ENCODE measurements around the gene GAA. TPM values are rescaled to one million over a fixed set of nuclear protein-coding genes. Genes with fewer than 3 reads are reported as not detected.

The GAA gene
- total and polyA plus RNA-seq, 2 of the 4 experiments (the other 2 are of a cell fraction), result 2.2 to 14.8 TPM

GRCh38 chr17:80101011-80101945 is at the start of gene GAA (continued):
- TF ChIP-seq USF2 (IDR thresholded peaks at IDR 0.05; ENCODE audit: low read depth, low read length), result peak; percentile 100
- no peak for TF ChIP-seq CHD1 (IDR thresholded peaks at IDR 0.05; ENCODE audit: low read depth, low read length)
- peak; percentile 50; the same call in 1 of the 2 replicates for TF ChIP-seq POLR2A (IDR thresholded peaks at IDR 0.05; ENCODE audit: low read depth, low read length)
- no peak for TF ChIP-seq RCOR1 (IDR thresholded peaks at IDR 0.05; ENCODE audit: insufficient replicate concordance, low read length)
- peak; percentile 46 for TF ChIP-seq SMC3 (IDR thresholded peaks at IDR 0.05; ENCODE audit: low read depth, low read length)
- TF ChIP-seq MAFK (IDR thresholded peaks at IDR 0.05; ENCODE audit: low read depth, low read length), result no peak
